Fibroblast of lung (primary cell): ENCODE results near the gene TENM4. TPM values are rescaled to one million over a fixed set of nuclear protein-coding genes. Genes with fewer than 3 reads are reported as not detected.

ENCODE experiments used
- DNase-seq, 2 donors: peaks; one replicate each; pipeline versions ENCODE4 v3.0.0 to v3.0.0-alpha.2; 2010; ENCODE audit warnings: low read depth in 2 of 2
- H2AFZ ChIP-seq: 2 replicates; pipeline ENCODE4 v1.5.1; 2012; ENCODE audit warnings: low read length, control low read depth, inconsistent platforms
- H3K27ac ChIP-seq: 2 replicates; pipeline ENCODE4 v1.5.1; 2011; ENCODE audit warnings: low read length, control low read depth; ENCODE audit not compliant: insufficient read depth
- H3K27me3 ChIP-seq: 2 replicates; pipeline ENCODE4 v1.5.1; 2011; ENCODE audit warnings: mild to moderate bottlenecking, low read length; ENCODE audit not compliant: control insufficient read depth, insufficient read depth
- H3K36me3 ChIP-seq: 2 replicates; pipeline ENCODE4 v1.5.1; 2011; ENCODE audit warnings: low read length; ENCODE audit not compliant: control insufficient read depth, insufficient read depth
- H3K4me1 ChIP-seq: 2 replicates; pipeline ENCODE4 v1.5.1; 2011; ENCODE audit warnings: low read length; ENCODE audit not compliant: control insufficient read depth, insufficient read depth; ENCODE audit errors: extremely low read depth
- H3K4me2 ChIP-seq: 2 replicates; pipeline ENCODE4 v1.5.1; 2011; ENCODE audit warnings: low read length, control low read depth; ENCODE audit not compliant: insufficient read depth; ENCODE audit errors: extremely low read depth
- H3K4me3 ChIP-seq, 4 experiments: fragments of 200-600 bp in 1 of 4; sonication (generic) in 1 of 4; replicated peaks in 1 of 4; 2 replicates each; pipeline ENCODE4 v1.5.1; 2011 to 2016; ENCODE audit warnings: low read length in 4 of 4, low read depth in 3 of 4, mild to moderate bottlenecking in 3 of 4, control low read depth in 2 of 4, inconsistent platforms in 1 of 4, mixed read lengths in 1 of 4; ENCODE audit not compliant: insufficient read depth in 1 of 4; ENCODE audit errors: control extremely low read depth in 1 of 4
- H3K79me2 ChIP-seq: 2 replicates; pipeline ENCODE4 v1.5.1; 2012; ENCODE audit warnings: mild to moderate bottlenecking, low read length, inconsistent platforms; ENCODE audit not compliant: control insufficient read depth, insufficient read depth
- H3K9ac ChIP-seq: 2 replicates; pipeline ENCODE4 v1.5.1; 2011; ENCODE audit warnings: mild to moderate bottlenecking, low read length, control low read depth; ENCODE audit not compliant: insufficient read depth
- H3K9me3 ChIP-seq: 2 replicates; pipeline ENCODE4 v1.5.1; 2012; ENCODE audit warnings: low read depth, low read length; ENCODE audit not compliant: control insufficient read depth, insufficient read depth
- H4K20me1 ChIP-seq: 2 replicates; pipeline ENCODE4 v1.5.1; 2011; ENCODE audit warnings: low read length; ENCODE audit not compliant: control insufficient read depth, insufficient read depth; ENCODE audit errors: extremely low read depth
- EZH2 ChIP-seq: IDR thresholded peaks from 2 replicates; pipeline ENCODE4 v1.5.1; 2012; ENCODE audit warnings: low read length, control low read depth, mild to moderate bottlenecking; ENCODE audit errors: missing control alignments
- polyA plus RNA-seq, 2 donors: library from polyadenylated mRNA; depleted of rRNA in 1 of 2; stranded (reverse) in 1 of 2; unstranded in 1 of 2; fragments of >200 nt; gene quantifications; 2 replicates each; pipeline ENCODE4 v1.2.1, GENCODE V29; 2011 to 2012; ENCODE audit warnings: missing spikeins in 1 of 2
- total RNA-seq: library from RNA; depleted of rRNA; stranded (reverse); fragments of >200 nt; gene quantifications from 2 replicates; pipeline ENCODE4 v1.2.1, GENCODE V29; 2014
- TF ChIP-seq, protein P1 (sequence below), 2 donors: IDR thresholded peaks in 1 of 2; conservative IDR thresholded peaks in 1 of 2; 1 replicate in 1 of 2; 2 replicates in 1 of 2; pipeline ENCODE4 v1.5.1; 2011 to 2012; ENCODE audit warnings: low read length in 2 of 2, control low read depth in 1 of 2, inconsistent platforms in 1 of 2, low read depth in 1 of 2, mild to moderate bottlenecking in 1 of 2

Gene TENM4
- total and polyA plus RNA-seq, 2 donors (not counting 1 experiment from before 2014, with no cell fraction given), result 4.6 to 48.4 TPM

- peak in 1 of 2 donors; percentile 84 for DNase-seq
- no peak overlapping the region for H3K27ac ChIP-seq
- H3K4me2 ChIP-seq, result no peak overlapping the region
- H3K9me3 ChIP-seq, result no peaks in the 10 kb centered on the region
- H2AFZ ChIP-seq, result no peak overlapping the region
- no peak overlapping the region for H3K9ac ChIP-seq
- no peak overlapping the region for H3K4me3 ChIP-seq
- H3K36me3 ChIP-seq, result no peaks in the 10 kb centered on the region
- H3K79me2 ChIP-seq, result no peaks in the 10 kb centered on the region
- no peaks in the 10 kb centered on the region for H4K20me1 ChIP-seq
- no peaks in the 10 kb centered on the region for H3K27me3 ChIP-seq
- TF ChIP-seq EZH2, result no peak
- TF ChIP-seq, protein P1, sequence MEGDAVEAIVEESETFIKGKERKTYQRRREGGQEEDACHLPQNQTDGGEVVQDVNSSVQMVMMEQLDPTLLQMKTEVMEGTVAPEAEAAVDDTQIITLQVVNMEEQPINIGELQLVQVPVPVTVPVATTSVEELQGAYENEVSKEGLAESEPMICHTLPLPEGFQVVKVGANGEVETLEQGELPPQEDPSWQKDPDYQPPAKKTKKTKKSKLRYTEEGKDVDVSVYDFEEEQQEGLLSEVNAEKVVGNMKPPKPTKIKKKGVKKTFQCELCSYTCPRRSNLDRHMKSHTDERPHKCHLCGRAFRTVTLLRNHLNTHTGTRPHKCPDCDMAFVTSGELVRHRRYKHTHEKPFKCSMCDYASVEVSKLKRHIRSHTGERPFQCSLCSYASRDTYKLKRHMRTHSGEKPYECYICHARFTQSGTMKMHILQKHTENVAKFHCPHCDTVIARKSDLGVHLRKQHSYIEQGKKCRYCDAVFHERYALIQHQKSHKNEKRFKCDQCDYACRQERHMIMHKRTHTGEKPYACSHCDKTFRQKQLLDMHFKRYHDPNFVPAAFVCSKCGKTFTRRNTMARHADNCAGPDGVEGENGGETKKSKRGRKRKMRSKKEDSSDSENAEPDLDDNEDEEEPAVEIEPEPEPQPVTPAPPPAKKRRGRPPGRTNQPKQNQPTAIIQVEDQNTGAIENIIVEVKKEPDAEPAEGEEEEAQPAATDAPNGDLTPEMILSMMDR (conservative IDR thresholded peaks at IDR 0.05 in 1 of 2, IDR thresholded peaks at IDR 0.05 in 1 of 2; ENCODE audit: low read depth in 1 of 2, low read length in 2 of 2), result no peak
- H3K4me1 ChIP-seq, result peaks cover 2% of the 10 kb centered on the region
These were observed 394.5 kb downstream of the TENM4 start for GRCh38 chr11:79046366-79046765.

DNA sequence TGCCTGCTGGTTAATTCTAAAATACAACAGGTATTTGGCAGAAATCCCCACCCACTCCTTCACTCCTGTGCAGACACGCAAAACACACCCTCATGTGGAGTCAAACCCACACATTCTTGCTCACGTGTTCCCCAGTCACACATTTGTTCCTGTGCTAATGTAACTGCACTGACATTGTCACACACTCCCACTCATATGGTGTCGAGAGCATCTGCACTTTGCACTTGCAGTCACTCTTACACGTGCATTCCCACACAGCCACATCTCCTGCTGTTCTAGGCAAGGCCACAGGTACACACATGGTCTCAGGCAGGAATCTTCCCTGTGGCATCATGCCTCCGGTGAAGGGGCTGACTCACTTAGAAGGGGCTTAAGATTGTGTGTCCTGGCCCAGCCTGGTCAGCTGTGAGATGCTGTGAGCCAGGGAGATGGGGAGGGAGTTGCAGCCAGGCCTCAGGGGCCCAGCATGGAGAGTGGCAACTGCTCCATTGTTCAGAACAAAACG, 395.0 kb downstream of the TENM4 start:
- DNase-seq, result peak in 1 of 2 donors; percentile 59
- no peaks in the 10 kb centered on the region for H3K9me3 ChIP-seq
- H4K20me1 ChIP-seq, result no peaks in the 10 kb centered on the region
- H3K27me3 ChIP-seq, result no peaks in the 10 kb centered on the region
- no peak overlapping the region for H3K9ac ChIP-seq
- peaks cover 2% of the 10 kb centered on the region for H3K4me1 ChIP-seq
- no peak overlapping the region for H3K4me3 ChIP-seq
- H3K79me2 ChIP-seq, result no peaks in the 10 kb centered on the region
- H3K27ac ChIP-seq, result no peak overlapping the region
- TF ChIP-seq, protein P1 (conservative IDR thresholded peaks at IDR 0.05 in 1 of 2, IDR thresholded peaks at IDR 0.05 in 1 of 2; ENCODE audit: low read depth in 1 of 2, low read length in 2 of 2), result no peak
- no peak for TF ChIP-seq EZH2
- H2AFZ ChIP-seq, result no peak overlapping the region
- no peak overlapping the region for H3K4me2 ChIP-seq
- H3K36me3 ChIP-seq, result no peaks in the 10 kb centered on the region

DNA sequence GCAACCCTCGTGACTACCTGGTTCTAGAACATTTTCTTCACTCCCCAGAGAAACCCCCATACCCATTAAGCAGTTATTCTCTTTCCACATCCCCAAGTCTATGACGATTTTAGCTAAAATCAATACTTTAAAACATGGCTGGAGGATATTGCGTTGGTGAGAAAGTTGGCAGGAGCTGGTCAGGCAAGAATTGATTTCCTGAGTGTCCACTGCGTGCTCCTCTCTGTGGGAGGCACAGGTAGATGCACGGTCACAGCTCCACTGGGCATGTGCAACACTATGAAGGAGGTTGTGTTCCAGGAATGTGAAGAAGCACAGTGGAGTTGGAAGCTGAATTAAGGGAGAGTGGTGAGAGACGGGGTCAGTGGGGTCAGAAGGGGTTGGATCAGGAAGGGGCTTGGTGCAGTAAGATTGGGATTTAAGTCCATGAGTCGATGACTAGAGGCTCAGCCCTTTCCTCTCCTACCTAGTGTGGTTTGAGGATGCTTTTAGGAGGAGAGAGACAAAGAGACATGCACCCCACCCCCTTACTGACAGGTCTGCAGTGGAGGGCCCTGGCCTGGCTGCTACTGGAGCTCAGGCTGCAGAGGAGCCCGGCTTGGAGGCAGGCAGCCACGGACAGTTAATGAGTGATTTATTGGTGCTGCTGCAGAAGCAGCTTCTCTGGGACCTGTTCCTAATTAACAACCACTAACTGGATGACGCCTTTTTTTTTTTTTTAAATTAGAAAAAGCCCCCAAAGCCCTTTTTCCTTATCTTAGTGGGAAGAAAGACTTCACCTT, 395.6 kb downstream of the TENM4 start:
- H3K9me3 ChIP-seq, result no peaks in the 10 kb centered on the region
- TF ChIP-seq, protein P1 (conservative IDR thresholded peaks at IDR 0.05 in 1 of 2, IDR thresholded peaks at IDR 0.05 in 1 of 2; ENCODE audit: low read depth in 1 of 2, low read length in 2 of 2), result no peak
- TF ChIP-seq EZH2, result no peak
- no peak overlapping the region for H3K4me3 ChIP-seq
- H4K20me1 ChIP-seq, result no peaks in the 10 kb centered on the region
- H3K27ac ChIP-seq, result no peak overlapping the region
- no peak overlapping the region for H2AFZ ChIP-seq
- no peak overlapping the region for H3K9ac ChIP-seq
- no peak overlapping the region for H3K4me2 ChIP-seq
- peaks cover 2% of the 10 kb centered on the region for H3K4me1 ChIP-seq
- no peaks in the 10 kb centered on the region for H3K79me2 ChIP-seq
- H3K36me3 ChIP-seq, result no peaks in the 10 kb centered on the region
- H3K27me3 ChIP-seq, result no peaks in the 10 kb centered on the region
- no peak for DNase-seq
